Urothelium cell line (cell line): ENCODE measurements around the gene ZNF618.

ENCODE experiments used
- DNase-seq: peaks from one replicate; pipeline ENCODE4 v3.0.0; 2011; ENCODE audit warnings: low spot score, mixed read lengths
- FAIRE-seq: peaks from 2 replicates; lab custom pipeline; 2011; peaks lifted over from hg19 to GRCh38; lab: Jason Lieb, UNC

Gene ZNF618

GRCh38 chr9:113882636-113883164 lies 6.6 kb downstream of the ZNF618 start:
- FAIRE-seq, result no peak

GRCh38 chr9:113885183-113886025 lies 9.3 kb downstream of the ZNF618 start:
- no peak for DNase-seq
- FAIRE-seq, result no peak

More at GRCh38 chr9:113882636-113883164, 6.6 kb downstream of the ZNF618 start:
- no peak for DNase-seq

DNA sequence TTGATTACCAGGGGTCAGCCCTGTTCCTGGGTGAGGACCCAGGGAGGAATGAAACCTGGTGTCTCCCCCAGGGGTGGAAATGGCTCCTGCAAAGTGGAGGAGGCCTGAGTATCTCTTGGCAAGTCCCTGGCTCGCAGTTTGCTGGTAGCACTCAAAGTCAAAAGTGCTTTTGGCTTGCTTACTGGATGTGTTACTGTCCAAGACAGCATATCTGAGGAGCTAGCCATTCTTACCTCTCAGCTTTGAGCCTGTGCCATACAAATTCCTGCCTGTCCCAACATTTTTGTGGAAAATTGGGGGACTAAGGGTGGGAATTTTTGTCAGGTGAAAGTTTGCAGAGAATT lies 9.9 kb downstream of the ZNF618 start:
- FAIRE-seq (no peak), DNase-seq (no peak)

DNA sequence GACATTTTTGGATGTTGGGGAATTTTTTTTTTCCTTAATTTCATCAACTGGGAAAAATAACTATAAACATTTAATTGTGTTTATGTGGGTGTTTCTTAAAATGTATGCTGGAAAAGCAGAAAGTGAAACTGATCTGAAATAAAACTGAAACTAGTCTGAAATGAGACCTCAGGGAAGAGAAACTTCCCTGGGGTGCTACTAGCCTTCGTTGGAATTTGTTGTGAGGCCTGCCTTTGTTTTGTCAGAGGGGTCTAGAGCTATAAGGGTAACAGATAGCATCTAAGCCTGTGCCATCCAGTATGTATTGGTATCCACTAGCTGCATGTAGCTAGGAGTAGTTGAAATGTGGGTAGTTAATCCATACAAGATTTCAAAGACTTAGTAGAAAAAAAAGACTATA lies 10.4 kb downstream of the ZNF618 start:
- DNase-seq, result no peak
- FAIRE-seq, result no peak

GRCh38 chr9:113886933-113887332 lies 10.8 kb downstream of the ZNF618 start:
- DNase-seq, result no peak
- FAIRE-seq, result no peak

DNA sequence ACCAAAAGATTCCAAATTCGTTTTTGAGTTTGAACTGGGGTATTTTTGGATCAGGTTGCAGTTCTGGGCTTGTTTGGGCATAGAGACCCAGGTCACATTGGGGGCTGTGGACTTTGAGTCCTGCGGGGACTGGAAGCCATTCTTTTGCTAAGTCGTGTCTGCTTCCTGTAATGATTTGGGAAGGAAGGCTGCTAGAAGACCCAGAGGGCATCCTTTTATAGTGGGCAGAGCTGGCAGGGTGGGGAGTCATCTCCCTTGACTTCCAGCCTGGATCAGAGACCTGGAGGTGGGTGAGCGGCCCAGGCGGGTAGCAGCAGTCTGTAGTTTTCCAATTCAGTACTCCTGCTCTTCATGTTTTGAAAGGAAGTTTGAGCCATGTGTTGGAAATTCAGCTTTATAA lies 11.3 kb downstream of the ZNF618 start:
- no peak for DNase-seq
- FAIRE-seq, result no peak

GRCh38 chr9:113888336-113888735 lies 12.2 kb downstream of the ZNF618 start:
- FAIRE-seq (no peak), DNase-seq (no peak)

DNA sequence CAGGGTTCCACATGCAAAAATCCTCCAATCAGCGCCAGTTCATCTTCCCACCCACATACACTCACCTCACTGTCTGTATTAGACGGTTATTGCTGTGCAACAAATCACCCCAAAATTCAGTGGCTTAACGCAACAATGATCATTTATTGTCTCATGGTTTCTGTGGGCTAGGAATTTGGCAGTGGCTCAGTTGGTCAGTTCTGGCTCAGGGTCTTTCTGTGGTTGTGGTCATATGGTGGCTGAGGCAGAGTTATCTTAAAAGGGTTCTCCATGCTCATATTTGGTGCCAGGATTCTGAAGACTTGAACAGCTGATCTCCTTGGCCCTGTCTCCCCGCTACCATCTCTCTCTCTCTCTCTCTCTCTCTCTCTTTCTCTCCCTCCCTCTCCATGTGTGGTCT lies 12.9 kb downstream of the ZNF618 start:
- FAIRE-seq (no peak), DNase-seq (no peak)

- no peak for FAIRE-seq
- DNase-seq, result no peak
Observed at GRCh38 chr9:113890704-113891103, 14.6 kb downstream of the ZNF618 start.

DNA sequence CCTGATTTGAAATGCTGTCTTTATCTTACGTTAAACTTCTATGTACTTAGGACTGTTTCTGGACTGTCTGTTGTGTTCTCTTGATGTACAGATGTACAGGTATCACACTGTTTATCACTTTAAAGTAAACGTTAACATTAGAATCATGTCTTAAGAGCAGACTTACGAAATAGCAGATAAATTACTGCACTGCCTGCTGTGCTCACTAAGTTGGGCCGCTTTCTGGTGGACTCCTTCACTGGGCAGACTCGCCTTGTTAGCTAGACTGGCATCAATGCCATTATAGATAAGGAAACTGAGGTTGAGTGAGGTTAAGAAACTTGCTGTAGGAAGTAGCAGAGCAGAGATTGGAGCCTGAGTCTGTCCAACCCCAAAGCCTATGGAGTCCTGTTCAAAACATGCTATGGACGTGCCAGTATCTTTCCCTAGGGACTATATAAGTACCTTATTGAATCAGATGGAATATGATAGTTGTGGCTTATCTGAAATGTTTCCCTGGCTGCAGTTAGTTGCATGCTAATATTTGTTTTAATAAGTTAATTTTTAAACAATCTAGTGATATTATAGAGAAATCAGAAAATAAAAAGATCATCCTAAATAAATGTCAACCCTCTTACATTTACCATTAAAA lies 16.9 kb downstream of the ZNF618 start:
- no peak for DNase-seq
- no peak for FAIRE-seq

DNA sequence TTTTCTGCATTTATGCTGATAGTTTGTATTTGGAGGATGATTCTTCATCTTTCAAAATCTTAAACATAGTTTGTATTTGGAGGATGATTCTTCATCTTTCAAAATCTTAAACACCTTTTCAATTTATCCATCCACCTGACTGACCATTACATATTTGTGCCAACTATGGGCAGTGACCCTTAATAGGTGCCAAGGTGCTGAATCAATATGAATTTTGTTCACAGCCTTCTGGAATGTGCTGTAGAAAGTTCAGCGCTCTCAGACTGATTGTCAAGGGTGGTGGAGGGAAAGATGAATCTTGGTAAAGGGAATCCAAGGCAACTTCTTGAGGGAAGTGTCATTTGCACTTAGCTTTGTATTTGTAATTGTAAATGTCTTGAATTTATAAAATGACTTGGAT lies 18.1 kb downstream of the ZNF618 start:
- FAIRE-seq (no peak), DNase-seq (no peak)

DNA sequence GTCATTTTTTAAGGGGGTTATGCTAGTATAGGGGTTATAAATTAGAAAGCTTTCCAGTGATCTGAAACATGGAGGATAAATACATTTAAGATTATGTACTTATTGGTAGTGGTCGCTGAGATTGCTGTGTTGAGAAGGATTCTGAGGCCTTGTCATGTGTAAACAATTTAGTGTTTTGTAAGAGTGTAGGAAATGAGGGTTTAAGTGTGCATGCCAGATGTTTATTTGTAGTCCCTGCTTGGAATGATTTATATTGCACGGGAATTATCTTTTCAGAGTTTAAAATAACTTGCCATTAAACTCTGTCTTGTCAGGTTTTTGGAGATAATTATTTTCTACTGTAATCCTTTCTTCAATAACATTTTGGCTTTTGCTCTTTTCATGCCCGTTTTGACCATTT lies 19.4 kb downstream of the ZNF618 start:
- DNase-seq (no peak), FAIRE-seq (no peak)

DNA sequence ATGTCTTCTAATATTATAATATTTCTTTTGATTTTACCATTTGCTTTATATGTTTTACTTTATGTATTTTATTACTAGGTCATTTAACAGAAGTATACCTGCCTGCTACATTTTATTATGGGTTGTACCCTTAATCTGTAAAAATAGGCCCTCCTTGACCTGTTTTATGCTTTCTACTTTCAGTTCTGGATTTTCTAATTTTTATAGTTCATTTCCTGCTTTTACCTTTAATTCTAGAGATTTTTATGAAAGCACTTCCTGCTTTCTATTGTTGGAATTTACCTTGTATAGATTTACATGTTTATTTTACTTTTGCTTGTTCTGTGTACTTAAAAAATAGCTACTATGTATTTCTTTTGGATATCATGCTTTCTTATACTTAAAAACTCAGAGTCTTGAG lies 20.6 kb downstream of the ZNF618 start:
- no peak for FAIRE-seq

DNA sequence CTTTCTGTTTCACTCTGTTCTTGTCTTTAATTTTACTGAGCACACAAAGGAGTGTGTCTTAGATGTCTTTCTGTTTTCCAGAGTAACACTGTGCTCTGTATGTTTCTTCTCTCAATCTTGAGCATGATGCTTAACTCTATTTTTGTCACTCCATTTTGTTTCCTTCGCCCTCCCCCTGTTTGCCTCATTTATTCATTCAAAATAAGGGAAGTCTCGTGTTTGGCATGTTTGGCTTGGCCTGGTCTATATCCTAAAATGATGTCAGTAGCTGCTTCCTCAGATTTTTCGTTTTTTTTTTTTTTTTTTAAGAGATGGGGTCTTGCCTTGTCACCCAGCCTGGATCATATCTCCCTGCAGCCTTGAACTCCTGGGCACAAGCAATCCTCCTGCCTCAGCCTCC lies 22.0 kb downstream of the ZNF618 start:
- no peak for DNase-seq
- FAIRE-seq, result no peak

More for the DNA sequence above, 20.6 kb downstream of the ZNF618 start:
- no peak for DNase-seq

DNA sequence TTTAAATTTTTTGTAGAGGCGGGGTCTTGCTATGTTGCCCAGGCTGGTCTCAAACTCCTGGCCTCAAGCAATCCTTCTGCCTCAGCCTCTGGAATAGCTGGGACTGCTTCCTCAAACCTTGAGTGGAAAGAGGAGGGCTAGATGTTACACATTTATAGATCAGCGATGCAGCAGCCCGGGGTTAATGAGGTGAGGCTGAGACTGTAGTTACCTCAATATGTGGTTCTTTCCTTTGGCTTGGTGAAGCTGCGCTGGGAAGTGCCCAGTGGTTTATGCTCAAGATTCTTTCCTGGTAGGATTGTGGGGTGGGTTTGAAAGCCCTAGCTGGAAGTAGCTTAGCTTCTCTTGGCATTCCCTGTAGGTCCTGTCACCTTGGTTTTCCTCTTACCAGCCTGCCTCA lies 22.5 kb downstream of the ZNF618 start:
- no peak for FAIRE-seq
- no peak for DNase-seq

GRCh38 chr9:113899205-113899604 lies 23.1 kb downstream of the ZNF618 start:
- FAIRE-seq, result no peak
- no peak for DNase-seq

DNA sequence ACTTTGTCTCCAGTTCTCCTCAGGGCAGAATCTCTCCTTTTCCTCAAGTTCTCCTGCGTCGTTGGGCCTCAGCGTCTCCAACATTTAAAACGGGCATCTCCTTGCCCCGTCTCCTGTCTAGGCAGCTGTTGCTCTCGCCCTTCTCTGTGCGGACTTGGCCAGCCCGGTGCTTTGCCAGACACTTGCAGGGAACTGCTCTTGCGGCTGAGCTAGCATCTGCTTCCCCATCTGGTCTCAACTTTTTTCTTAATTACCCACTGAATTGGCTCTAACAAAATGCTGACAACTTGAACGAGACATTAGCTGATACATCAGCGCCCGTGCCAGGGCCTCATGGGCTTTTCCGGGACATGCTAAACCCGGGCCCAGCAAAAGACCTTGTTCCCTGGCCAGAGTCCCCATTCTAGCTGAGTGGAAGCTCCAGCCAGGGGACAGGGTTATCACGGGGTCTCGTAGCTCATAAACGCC lies 25.1 kb downstream of the ZNF618 start:
- DNase-seq (no peak), FAIRE-seq (no peak)

- DNase-seq, result no peak
- FAIRE-seq, result no peak
Observed at GRCh38 chr9:113903514-113904077, 27.5 kb downstream of the ZNF618 start.

- FAIRE-seq (no peak), DNase-seq (no peak)
Observed at GRCh38 chr9:113906411-113907110, 30.5 kb downstream of the ZNF618 start.

DNA sequence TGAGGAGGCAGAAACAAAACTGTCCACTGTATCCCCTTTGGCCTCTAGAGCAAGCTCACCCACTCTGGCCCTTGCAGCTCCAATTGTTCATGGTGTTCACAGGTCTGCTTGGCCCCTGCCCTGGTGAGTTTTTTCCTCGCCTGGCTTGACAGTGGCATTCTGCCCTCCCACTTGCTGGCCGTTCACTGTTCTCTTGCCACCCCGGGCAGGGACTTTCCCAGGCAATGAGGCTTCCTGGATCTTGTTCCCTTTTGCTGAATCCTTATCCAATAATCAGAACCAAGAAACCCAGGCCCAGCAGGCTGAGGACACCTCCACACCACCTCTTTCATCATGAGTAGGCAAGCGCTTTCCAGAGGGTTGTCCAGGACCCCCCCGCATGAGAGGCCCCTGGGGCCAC lies 31.2 kb downstream of the ZNF618 start:
- DNase-seq (no peak), FAIRE-seq (no peak)

GRCh38 chr9:113909421-113909820 lies 33.3 kb downstream of the ZNF618 start:
- DNase-seq, result no peak
- FAIRE-seq, result no peak
